H1 (cell line): ENCODE measurements around the gene CTDNEP1. TPM values are rescaled to one million over a fixed set of nuclear protein-coding genes. Genes with fewer than 3 reads are reported as not detected.

Experiments used
- CTCF ChIA-PET: fragments of 300-600 bp; sonication (Branson Sonifier 250); formaldehyde crosslinking; loops from one replicate; lab custom pipeline; 2021; ENCODE audit not compliant: partially characterized antibody; lab: Charles Lee
- POLR2A ChIA-PET: fragments of 300-600 bp; sonication (Branson Sonifier 250); formaldehyde crosslinking; loops from one replicate; lab custom pipeline; 2021; ENCODE audit warnings: inconsistent platforms; ENCODE audit not compliant: partially characterized antibody; lab: Charles Lee
- DNase-seq, 2 experiments: peaks; one replicate each; pipeline versions ENCODE4 v3.0.0 to v3.0.0-alpha.2; 2010 to 2022; ENCODE audit warnings: low spot score in 2 of 2, low read depth in 1 of 2, mixed read lengths in 1 of 2
- FAIRE-seq: peaks from 2 replicates; lab custom pipeline; 2011; peaks lifted over from hg19 to GRCh38; lab: Jason Lieb, UNC
- H2AFZ ChIP-seq: 2 replicates; pipeline ENCODE4 v1.8.1; 2012; ENCODE audit warnings: low read length, inconsistent platforms
- H2AK5ac ChIP-seq: 2 replicates; pipeline ENCODE4 v1.6.1; 2013; ENCODE audit warnings: low read depth, low read length
- H2BK120ac ChIP-seq: replicated peaks from 2 replicates; pipeline ENCODE3; 2013; ENCODE audit warnings: low read depth, low read length, inconsistent platforms
- H2BK12ac ChIP-seq: 2 replicates; pipeline ENCODE4 v1.6.1; 2013; ENCODE audit warnings: low read depth, low read length
- H2BK15ac ChIP-seq: 2 replicates; pipeline ENCODE4 v1.6.1; 2013; ENCODE audit warnings: low read length
- H2BK20ac ChIP-seq: 2 replicates; pipeline ENCODE4 v1.6.1; 2013; ENCODE audit warnings: low read length
- H2BK5ac ChIP-seq: 2 replicates; pipeline ENCODE4 v1.6.1; 2013; ENCODE audit warnings: low read depth, low read length
- H3K14ac ChIP-seq: 2 replicates; pipeline ENCODE4 v1.6.1; 2013; ENCODE audit warnings: inconsistent platforms; ENCODE audit not compliant: insufficient read length
- H3K18ac ChIP-seq: 2 replicates; pipeline ENCODE4 v1.6.1; 2013; ENCODE audit warnings: low read length; ENCODE audit errors: extremely low read depth
- H3K23ac ChIP-seq: 2 replicates; pipeline ENCODE4 v1.6.1; 2013; ENCODE audit warnings: inconsistent platforms; ENCODE audit not compliant: insufficient read length
- H3K23me2 ChIP-seq: 2 replicates; pipeline ENCODE4 v1.6.1; 2013; ENCODE audit warnings: low read depth, low read length
- H3K27ac ChIP-seq: 2 replicates; pipeline ENCODE4 v1.6.1; 2011; ENCODE audit warnings: low read depth, low read length, inconsistent platforms
- H3K27me3 ChIP-seq, 4 experiments: replicated peaks in 1 of 4; 1 replicate in 1 of 4; 2 replicates in 3 of 4; pipeline versions ENCODE4 v1.6.1 to v1.8.1; 2011 to 2013; ENCODE audit warnings: low read length in 3 of 4, mild to moderate bottlenecking in 3 of 4, inconsistent platforms in 2 of 4, mixed read lengths in 2 of 4, moderate library complexity in 1 of 4; ENCODE audit not compliant: control insufficient read depth in 3 of 4, insufficient read depth in 3 of 4; ENCODE audit errors: extremely low read depth in 1 of 4
- H3K36me3 ChIP-seq, 4 experiments: 2 replicates each; pipeline versions ENCODE4 v1.6.1 to v1.8.1; 2011 to 2013; ENCODE audit warnings: mild to moderate bottlenecking in 4 of 4, low read length in 3 of 4, moderate library complexity in 2 of 4, control low read depth in 1 of 4, inconsistent platforms in 1 of 4; ENCODE audit not compliant: insufficient read depth in 4 of 4, control insufficient read depth in 2 of 4
- H3K4ac ChIP-seq: replicated peaks from 2 replicates; pipeline ENCODE3; 2013; ENCODE audit warnings: low read length, low read depth, mixed read lengths, inconsistent platforms; ENCODE audit not compliant: insufficient read length
- H3K4me1 ChIP-seq, 4 experiments: replicated peaks in 1 of 4; 1 replicate in 1 of 4; 2 replicates in 3 of 4; pipeline versions ENCODE4 v1.6.1 to v1.8.1; 2011 to 2013; ENCODE audit warnings: low read length in 3 of 4, inconsistent platforms in 2 of 4, mixed read lengths in 1 of 4; ENCODE audit not compliant: insufficient read depth in 4 of 4, control insufficient read depth in 3 of 4
- H3K4me2 ChIP-seq, 2 experiments: 2 replicates each; pipeline versions ENCODE4 v1.6.1 to v1.8.1; 2011 to 2013; ENCODE audit warnings: low read depth in 2 of 2, low read length in 2 of 2, control low read depth in 1 of 2, inconsistent platforms in 1 of 2, mild to moderate bottlenecking in 1 of 2; ENCODE audit not compliant: insufficient read depth in 1 of 2
- H3K4me3 ChIP-seq, 4 experiments: fragments of 200-600, 300-600 bp in 1 of 4; sonication (generic), shearing (Covaris generic), sonication (Bioruptor Twin) in 1 of 4; 2 replicates each; pipeline versions ENCODE4 v1.5.1 to v1.8.1; 2011 to 2016; ENCODE audit warnings: low read length in 4 of 4, low read depth in 3 of 4, control low read depth in 2 of 4, inconsistent platforms in 2 of 4, mild to moderate bottlenecking in 2 of 4, mixed read lengths in 1 of 4, moderate library complexity in 1 of 4; ENCODE audit not compliant: insufficient read depth in 2 of 4; ENCODE audit errors: extremely low read depth in 1 of 4
- H3K56ac ChIP-seq: replicated peaks from 2 replicates; pipeline ENCODE3; 2013; ENCODE audit warnings: low read depth, mild to moderate bottlenecking, mixed read lengths, low read length, inconsistent platforms; ENCODE audit not compliant: insufficient read length
- H3K79me1 ChIP-seq: 2 replicates; pipeline ENCODE4 v1.6.1; 2013; ENCODE audit warnings: low read depth, low read length, control low read depth
- H3K79me2 ChIP-seq, 2 experiments: 2 replicates each; pipeline versions ENCODE4 v1.6.1 to v1.8.1; 2012 to 2013; ENCODE audit warnings: low read length in 2 of 2, mild to moderate bottlenecking in 2 of 2, inconsistent platforms in 1 of 2; ENCODE audit not compliant: insufficient read depth in 2 of 2, control insufficient read depth in 1 of 2
- H3K9ac ChIP-seq, 4 experiments: replicated peaks in 1 of 4; 1 replicate in 1 of 4; 2 replicates in 3 of 4; pipeline versions ENCODE4 v1.6.1 to v1.8.1; 2011 to 2013; ENCODE audit warnings: low read depth in 3 of 4, low read length in 3 of 4, control low read depth in 2 of 4, mild to moderate bottlenecking in 2 of 4, moderate library complexity in 2 of 4, inconsistent platforms in 1 of 4; ENCODE audit errors: extremely low read depth in 1 of 4
- H3K9me3 ChIP-seq, 2 experiments: 2 replicates each; pipeline versions ENCODE4 v1.6.1 to v1.8.1; 2012 to 2013; ENCODE audit warnings: mild to moderate bottlenecking in 2 of 2, moderate library complexity in 2 of 2, control low read depth in 1 of 2, inconsistent platforms in 1 of 2, low read depth in 1 of 2, low read length in 1 of 2, mixed read lengths in 1 of 2; ENCODE audit not compliant: insufficient read depth in 2 of 2
- H4K20me1 ChIP-seq, 2 experiments: replicated peaks in 1 of 2; 2 replicates each; pipeline versions ENCODE3 to v1.8.1; 2011 to 2013; ENCODE audit warnings: inconsistent platforms in 2 of 2, low read length in 2 of 2, mild to moderate bottlenecking in 1 of 2; ENCODE audit not compliant: insufficient read depth in 2 of 2, control insufficient read depth in 1 of 2
- H4K5ac ChIP-seq: 2 replicates; pipeline ENCODE4 v1.6.1; 2013; ENCODE audit warnings: low read length, low read depth, mixed read lengths, inconsistent platforms; ENCODE audit not compliant: insufficient read length
- H4K8ac ChIP-seq: 2 replicates; pipeline ENCODE4 v1.8.0; 2013; ENCODE audit warnings: mild to moderate bottlenecking, moderate library complexity, low read length, inconsistent platforms; ENCODE audit not compliant: insufficient read depth; ENCODE audit errors: extremely low read depth
- H4K91ac ChIP-seq: replicated peaks from 2 replicates; pipeline ENCODE3; 2013; ENCODE audit warnings: low read length, mixed read lengths, inconsistent platforms; ENCODE audit not compliant: insufficient read length
- ASH2L ChIP-seq: fragments of 200-600, 300-600 bp; sonication (generic); IDR thresholded peaks from one replicate; pipeline ENCODE4 v1.7.1; 2017; ENCODE audit warnings: low read length
- CBX8 ChIP-seq: fragments of 300-800, 300-1000 bp; sonication (generic); IDR thresholded peaks from 2 replicates; pipeline ENCODE4 v1.7.1; 2016; ENCODE audit warnings: low read depth, low read length, borderline replicate concordance
- CHD1 ChIP-seq: IDR thresholded peaks from 2 replicates; pipeline ENCODE4 v1.6.1; 2012; ENCODE audit warnings: low read depth, low read length, improper control_type of control experiment
- CHD2 ChIP-seq: IDR thresholded peaks from 2 replicates; pipeline ENCODE4 v1.6.1; 2012; ENCODE audit warnings: low read length, improper control_type of control experiment
- E2F6 ChIP-seq: IDR thresholded peaks from 2 replicates; pipeline ENCODE4 v1.6.1; 2012; ENCODE audit warnings: inconsistent platforms
- FOSL1 ChIP-seq: IDR thresholded peaks from 2 replicates; pipeline ENCODE4 v1.6.1; 2011; ENCODE audit warnings: mild to moderate bottlenecking, low read depth, low read length, moderate library complexity; ENCODE audit not compliant: insufficient read depth
- KDM4A ChIP-seq: IDR thresholded peaks from one replicate; pipeline ENCODE4 v1.7.1; 2012; ENCODE audit warnings: low read depth, mild to moderate bottlenecking, moderate library complexity, low read length, inconsistent platforms; ENCODE audit not compliant: severe bottlenecking
- NRF1 ChIP-seq: IDR thresholded peaks from 2 replicates; pipeline ENCODE4 v1.6.1; 2011; ENCODE audit warnings: mild to moderate bottlenecking, low read depth, low read length, improper control_type of control experiment
- POU5F1 ChIP-seq: IDR thresholded peaks from 2 replicates; pipeline ENCODE4 v1.6.1; 2011; ENCODE audit warnings: low read depth, mild to moderate bottlenecking, low read length, moderate library complexity
- RFX5 ChIP-seq: IDR thresholded peaks from 2 replicates; pipeline ENCODE4 v1.6.1; 2011; ENCODE audit warnings: low read depth, low read length, improper control_type of control experiment, borderline replicate concordance
- SIX5 ChIP-seq: IDR thresholded peaks from 2 replicates; pipeline ENCODE4 v1.6.1; 2011; ENCODE audit warnings: mild to moderate bottlenecking, low read depth, low read length
- SP1 ChIP-seq: IDR thresholded peaks from 2 replicates; pipeline ENCODE4 v1.6.1; 2011; ENCODE audit warnings: low read depth, low read length
- TAF7 ChIP-seq: optimal IDR thresholded peaks from 2 replicates; pipeline ENCODE3; 2011; ENCODE audit warnings: low read depth, mild to moderate bottlenecking, inconsistent platforms, low read length, moderate library complexity, borderline replicate concordance
- TCF12 ChIP-seq: IDR thresholded peaks from 2 replicates; pipeline ENCODE4 v1.6.1; 2011; ENCODE audit warnings: low read depth, mild to moderate bottlenecking, low read length
- WGBS, 2 experiments: shearing (Covaris generic) in 1 of 2; methylation state at CpG; one replicate each; pipeline versions ENCODE4 v1.1.6 to v1.1.7; 2013 to 2015; ENCODE audit warnings: low lambda C conversion rate in 2 of 2, mixed read lengths in 2 of 2, inconsistent platforms in 1 of 2, low coverage in 1 of 2, missing lambda C conversion rate in 1 of 2; ENCODE audit not compliant: insufficient replicate concordance in 2 of 2, insufficient coverage in 1 of 2, insufficient read length in 1 of 2; ENCODE audit errors: extremely low coverage in 1 of 2, missing lambda C conversion rate in 1 of 2; 5-methylcytosine and 5-hydroxymethylcytosine counted together
- polyA plus RNA-seq, 7 experiments: library from polyadenylated mRNA; depleted of rRNA in 3 of 7; stranded (reverse) in 5 of 7; unstranded in 2 of 7; fragments of >200 nt in 5 of 7; fragments of 200-250 nt in 2 of 7; gene quantifications; 1 replicate in 5 of 7; 2 replicates in 1 of 7; 4 replicates in 1 of 7; pipeline versions ENCODE4 v1.2.1 to v1.2.3, GENCODE V29; 2011 to 2013; ENCODE audit warnings: missing spikeins in 2 of 7, mixed read lengths in 2 of 7
- total RNA-seq: library from RNA; stranded (reverse); fragmentation: NEBNext Ultra II Directional; extraction: Animal tissue kit (Norgen Biotek cat#: 25700); gene quantifications from 2 replicates; pipeline ENCODE4 v1.2.1, GENCODE V29; 2021

The CTDNEP1 gene
- total and polyA plus RNA-seq, 2 of the 8 experiments (the other 6 are each of a cell fraction or from before 2014, with no cell fraction given) = 114 to 123 TPM

- Histone ChIP-seq H3K14ac (no peak overlapping the region), H2BK120ac (no peak overlapping the region), H2BK20ac (no peak overlapping the region), H4K5ac (no peak overlapping the region), H3K27ac (no peak overlapping the region), H2BK12ac (no peak overlapping the region), H3K9ac (no peak overlapping the region), H3K27me3 (no peaks in the 10 kb centered on the region), H2BK5ac (no peak overlapping the region), H2AK5ac (no peak overlapping the region), H4K20me1 (peaks cover 14 to 35% of the 10 kb centered on the region in 2 experiments), H2AFZ (no peak overlapping the region), H3K4me3 (no peak overlapping the region), H3K4me2 (no peak overlapping the region), H2BK15ac (no peak overlapping the region), H3K56ac (no peak overlapping the region), H3K23me2 (no peaks in the 10 kb centered on the region), H3K4me1 (no peaks in the 10 kb centered on the region; a peak in 1 of 7 replicates), H3K79me2 (peaks cover 13 to 40% of the 10 kb centered on the region in 2 experiments), H3K4ac (no peak overlapping the region), H3K23ac (no peak overlapping the region), H4K91ac (no peak overlapping the region), H3K36me3 (peaks cover 13 to 51% (median 42%) of the 10 kb centered on the region in 4 experiments), H3K18ac (no peak overlapping the region), H4K8ac (no peak overlapping the region), H3K9me3 (no peaks in the 10 kb centered on the region), H3K79me1 (peaks cover 10% of the 10 kb centered on the region)
- DNase-seq (no peak), FAIRE-seq (no peak)
- ChIA-PET CTCF (interaction anchor here (4.0 kb wide), 1 partner anchor 9 kb away, joined by 24 read pairs; the partner anchor contains the start of genes ACADVL and DLG4), POLR2A (interaction anchor here (1.1 to 19.7 kb wide), 2 partner anchors 7 to 10 kb away, joined by 3 to 386 read pairs; partner anchors contain the start of genes ACADVL, DLG4 and PHF23)
- WGBS, 2 experiments = 93% methylated on average over 15 of the region's 19 CpGs; no CpG with 5 or more reads in 1 of the 2 experiments
- TF ChIP-seq FOSL1 = no peak
- TF ChIP-seq CHD1 = no peak
- no peak for TF ChIP-seq TAF7
- TF ChIP-seq ASH2L = no peak
- TF ChIP-seq SP1 = no peak
- no peak for TF ChIP-seq TCF12
- TF ChIP-seq RFX5 = no peak
- TF ChIP-seq NRF1 = no peak
- TF ChIP-seq POU5F1 = no peak
- TF ChIP-seq E2F6 = no peak
- no peak for TF ChIP-seq CBX8
- TF ChIP-seq KDM4A = no peak
- TF ChIP-seq CHD2 = no peak
- no peak for TF ChIP-seq SIX5
Measured at GRCh38 chr17:7229504-7229903, 22.0 kb downstream of the CTDNEP1 start.
